Esophagus muscularis mucosa (tissue), 4 donors: ENCODE results near the gene IQCE. TPM values are rescaled to one million over a fixed set of nuclear protein-coding genes. Genes with fewer than 3 reads are reported as not detected.
"Not testable (repeated sequence)": the region's sequence is repeated elsewhere in the genome, so short reads cannot be mapped to it uniquely, and the experiment has no call there.

ENCODE experiments used
- DNase-seq: peaks from one replicate; pipeline ENCODE4 v3.0.0-alpha.2; 2017; ENCODE audit errors: extremely low spot score
- H3K27ac ChIP-seq, 4 donors: fragments of 200-600 bp; sonication (generic); replicated peaks in 1 of 4; 1 replicate in 3 of 4; 2 replicates in 1 of 4; pipeline ENCODE4 v1.5.1; 2016 to 2019; ENCODE audit warnings: mild to moderate bottlenecking in 1 of 4
- H3K27me3 ChIP-seq, 4 donors: fragments of 200-600 bp; sonication (generic); one replicate each; pipeline versions ENCODE4 v1.5.1 to v1.6.0; 2016 to 2019
- H3K36me3 ChIP-seq, 4 donors: fragments of 200-600 bp; sonication (generic); one replicate each; pipeline ENCODE4 v1.5.1; 2016 to 2019
- H3K4me1 ChIP-seq, 4 donors: fragments of 200-600 bp; sonication (generic); one replicate each; pipeline ENCODE4 v1.5.1; 2016 to 2019
- H3K4me3 ChIP-seq, 4 donors: fragments of 200-600 bp; sonication (generic); 1 replicate in 2 of 4; 2 replicates in 2 of 4; pipeline ENCODE4 v1.5.1; 2016 to 2019; ENCODE audit warnings: mild to moderate bottlenecking in 4 of 4, moderate library complexity in 1 of 4
- H3K9me3 ChIP-seq, 4 donors: fragments of 200-600 bp; sonication (generic); 1 replicate in 3 of 4; 2 replicates in 1 of 4; pipeline ENCODE4 v1.5.1; 2016 to 2019
- EP300 ChIP-seq: sonication (generic); formaldehyde crosslinking; IDR thresholded peaks from one replicate; pipeline ENCODE4 v1.6.1; 2017; ENCODE audit warnings: antibody characterized with exemption
- POLR2A ChIP-seq: fragments of 450-650 bp; IDR thresholded peaks from one replicate; pipeline ENCODE4 v1.6.1; 2017; ENCODE audit warnings: antibody characterized with exemption, moderate library complexity, mild to moderate bottlenecking, low read depth
- POLR2AphosphoS5 ChIP-seq, 2 donors: sonication (generic); formaldehyde crosslinking; IDR thresholded peaks; one replicate each; pipeline ENCODE4 v1.6.1; 2017; ENCODE audit warnings: antibody characterized with exemption in 2 of 2
- whole genome bisulfite sequencing: methylation state at CpG from one replicate; pipeline ENCODE4 v1.1.5; 2018; 5-methylcytosine and 5-hydroxymethylcytosine counted together
- intact Hi-C: fragments of 100-400 bp; cut with DNase I; formaldehyde crosslinking; loops from one replicate; pipeline ENCODE4 v1.15.1; 2023
- total RNA-seq, 4 donors: library from RNA; depleted of rRNA; stranded (reverse); fragments of >200 nt; gene quantifications; one replicate each; pipeline versions ENCODE4 v1.1.0 to v1.2.1, GENCODE V29; 2016
- TF ChIP-seq, protein P1 (sequence below), 3 experiments: fragments of 200-600 bp in 2 of 3; fragments of 450-650 bp in 1 of 3; sonication (generic) in 2 of 3; IDR thresholded peaks; one replicate each; pipeline ENCODE4 v1.5.1; 2017 to 2019; ENCODE audit warnings: antibody characterized with exemption in 3 of 3, mild to moderate bottlenecking in 2 of 3, moderate library complexity in 1 of 3

The IQCE gene
- total RNA-seq, 4 donors from 2014 or later = 13.0 to 22.4 (median 18.0) TPM

DNA sequence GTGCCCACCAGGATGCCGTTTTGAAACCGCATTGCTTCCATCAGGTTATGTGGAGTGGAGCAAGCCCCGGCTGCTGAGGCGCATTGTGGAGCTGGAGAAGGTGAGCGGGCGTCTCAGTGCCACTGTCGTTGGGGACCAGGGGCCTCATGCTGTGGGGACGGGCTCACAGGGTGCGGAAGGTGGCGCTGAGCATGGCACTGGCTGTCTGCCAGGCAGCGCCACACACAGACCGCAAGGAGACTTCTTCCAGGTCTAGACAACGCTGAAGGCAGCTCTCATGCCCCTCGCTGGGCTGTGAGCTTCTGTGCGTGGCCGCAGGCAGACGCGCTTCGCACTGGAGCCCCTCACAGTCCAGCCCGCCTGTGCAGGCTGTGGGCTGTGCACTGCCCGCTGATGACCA, 29.0 kb downstream of the IQCE start:
- no peak for TF ChIP-seq POLR2A
- TF ChIP-seq, protein P1, sequence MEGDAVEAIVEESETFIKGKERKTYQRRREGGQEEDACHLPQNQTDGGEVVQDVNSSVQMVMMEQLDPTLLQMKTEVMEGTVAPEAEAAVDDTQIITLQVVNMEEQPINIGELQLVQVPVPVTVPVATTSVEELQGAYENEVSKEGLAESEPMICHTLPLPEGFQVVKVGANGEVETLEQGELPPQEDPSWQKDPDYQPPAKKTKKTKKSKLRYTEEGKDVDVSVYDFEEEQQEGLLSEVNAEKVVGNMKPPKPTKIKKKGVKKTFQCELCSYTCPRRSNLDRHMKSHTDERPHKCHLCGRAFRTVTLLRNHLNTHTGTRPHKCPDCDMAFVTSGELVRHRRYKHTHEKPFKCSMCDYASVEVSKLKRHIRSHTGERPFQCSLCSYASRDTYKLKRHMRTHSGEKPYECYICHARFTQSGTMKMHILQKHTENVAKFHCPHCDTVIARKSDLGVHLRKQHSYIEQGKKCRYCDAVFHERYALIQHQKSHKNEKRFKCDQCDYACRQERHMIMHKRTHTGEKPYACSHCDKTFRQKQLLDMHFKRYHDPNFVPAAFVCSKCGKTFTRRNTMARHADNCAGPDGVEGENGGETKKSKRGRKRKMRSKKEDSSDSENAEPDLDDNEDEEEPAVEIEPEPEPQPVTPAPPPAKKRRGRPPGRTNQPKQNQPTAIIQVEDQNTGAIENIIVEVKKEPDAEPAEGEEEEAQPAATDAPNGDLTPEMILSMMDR (IDR thresholded peaks at IDR 0.05) = no peak
- TF ChIP-seq POLR2AphosphoS5 (IDR thresholded peaks at IDR 0.05) = no peak
- no peak for TF ChIP-seq EP300
- no peaks in the 10 kb centered on the region for H3K9me3 ChIP-seq
- no peaks in the 10 kb centered on the region for H3K27me3 ChIP-seq
- intact Hi-C loops = no loop called here
- DNase-seq = no peak
- no peaks in the 10 kb centered on the region for H3K4me1 ChIP-seq
- H3K36me3 ChIP-seq = peaks cover 26 to 84% (median 70%) of the 10 kb centered on the region in 4 donors
- no peak overlapping the region for H3K27ac ChIP-seq
- whole genome bisulfite sequencing = 96% methylated on average over 16 of the region's 21 CpGs
- H3K4me3 ChIP-seq = no peak overlapping the region

- intact Hi-C loops = no loop called here
- Histone ChIP-seq H3K4me1 (no peaks in the 10 kb centered on the region), H3K27me3 (no peaks in the 10 kb centered on the region), H3K4me3 (no peak overlapping the region), H3K36me3 (peaks cover 38 to 95% (median 81%) of the 10 kb centered on the region in 4 donors), H3K27ac (no peak overlapping the region), H3K9me3 (no peaks in the 10 kb centered on the region)
- 95% methylated on average over 16 of the region's 16 CpGs for WGBS
- TF ChIP-seq, protein P1 (IDR thresholded peaks at IDR 0.05) = no peak
- TF ChIP-seq POLR2AphosphoS5 (IDR thresholded peaks at IDR 0.05) = no peak
- TF ChIP-seq POLR2A = no peak
- TF ChIP-seq EP300 = no peak
- no peak for DNase-seq
Measured at GRCh38 chr7:2589341-2589740, 30.6 kb downstream of the IQCE start.

- WGBS = 93% methylated on average over 15 of the region's 15 CpGs
- H3K4me3 ChIP-seq, intact Hi-C loops, H3K27ac ChIP-seq, H3K4me1 ChIP-seq, H3K9me3 ChIP-seq, H3K27me3 ChIP-seq, DNase-seq: not testable (repeated sequence)
- peaks cover 43 to 95% (median 81%) of the 10 kb centered on the region in 4 donors for H3K36me3 ChIP-seq
Measured at GRCh38 chr7:2589941-2590340, 31.2 kb downstream of the IQCE start.

- no peak for DNase-seq
- TF ChIP-seq, protein P1 (IDR thresholded peaks at IDR 0.05) = no peak
- TF ChIP-seq POLR2AphosphoS5 (IDR thresholded peaks at IDR 0.05) (no peak), EP300 (no peak), POLR2A (no peak)
- Histone ChIP-seq H3K9me3 (no peaks in the 10 kb centered on the region), H3K36me3 (peaks cover 58 to 95% (median 77%) of the 10 kb centered on the region in 4 donors), H3K4me3 (no peak overlapping the region), H3K4me1 (no peaks in the 10 kb centered on the region), H3K27ac (no peak overlapping the region), H3K27me3 (no peaks in the 10 kb centered on the region)
- intact Hi-C loops = no loop called here
- WGBS = 94% methylated on average over 22 of the region's 23 CpGs
Measured at GRCh38 chr7:2592375-2592865, 33.6 kb downstream of the IQCE start.

GRCh38 chr7:2593036-2593727, 34.4 kb downstream of the IQCE start:
- no peak for DNase-seq
- no peak overlapping the region for H3K4me3 ChIP-seq
- no peak for TF ChIP-seq POLR2A
- TF ChIP-seq, protein P1 (IDR thresholded peaks at IDR 0.05) = no peak
- TF ChIP-seq EP300 = no peak
- no peak for TF ChIP-seq POLR2AphosphoS5 (IDR thresholded peaks at IDR 0.05)
- peaks cover 58 to 95% (median 76%) of the 10 kb centered on the region in 4 donors for H3K36me3 ChIP-seq
- no peaks in the 10 kb centered on the region for H3K9me3 ChIP-seq
- WGBS = 95% methylated on average over 38 of the region's 38 CpGs
- intact Hi-C loops = no loop called here
- H3K4me1 ChIP-seq = no peaks in the 10 kb centered on the region
- no peaks in the 10 kb centered on the region for H3K27me3 ChIP-seq
- no peak overlapping the region for H3K27ac ChIP-seq
